Measurements from ENCODE around the gene CCDC92. TPM values are rescaled to one million over a fixed set of nuclear protein-coding genes. Genes with fewer than 3 reads are reported as not detected.

The CCDC92 gene, protein sequence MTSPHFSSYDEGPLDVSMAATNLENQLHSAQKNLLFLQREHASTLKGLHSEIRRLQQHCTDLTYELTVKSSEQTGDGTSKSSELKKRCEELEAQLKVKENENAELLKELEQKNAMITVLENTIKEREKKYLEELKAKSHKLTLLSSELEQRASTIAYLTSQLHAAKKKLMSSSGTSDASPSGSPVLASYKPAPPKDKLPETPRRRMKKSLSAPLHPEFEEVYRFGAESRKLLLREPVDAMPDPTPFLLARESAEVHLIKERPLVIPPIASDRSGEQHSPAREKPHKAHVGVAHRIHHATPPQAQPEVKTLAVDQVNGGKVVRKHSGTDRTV
- polyA plus RNA-seq: 10 to 100 TPM; 14.0 to 17.5 TPM

- Histone ChIP-seq H3K4me1 (ENCODE audit: control insufficient read depth in 2 of 2, insufficient read depth in 2 of 2, low read length in 1 of 2) (no peaks in the 10 kb centered on the region), H3K27ac (ENCODE audit: low read depth in 2 of 2, low read length in 1 of 2) (peak within 1 kb of the TSS; percentile 82 to 91), H3K4me3 (ENCODE audit: low read depth in 1 of 2, low read length in 2 of 2) (peak within 1 kb of the TSS; percentile 85 to 91), H3K27me3 (ENCODE audit: control insufficient read depth in 1 of 2, insufficient read depth in 2 of 2, low read length in 2 of 2) (no peaks in the 10 kb centered on the region), H3K9me3 (ENCODE audit: control insufficient read depth in 2 of 2, insufficient read depth in 1 of 2, low read depth in 1 of 2, low read length in 1 of 2) (no peaks in the 10 kb centered on the region), H3K36me3 (ENCODE audit: control insufficient read depth in 2 of 2, insufficient read depth in 2 of 2, low read length in 1 of 2) (no peaks in the 10 kb centered on the region)
- WGBS, 2 donors: 1% methylated on average over 63 to 138 of the region's 138 CpGs
Measured at GRCh38 chr12:123972457-123973401, at the start of gene CCDC92, which contains the start of gene ZNF664. CCDC92 (minus strand) TSS chr12:123972831; CDS start chr12:123944305, 28,526 bp downstream. ZNF664 (plus strand) TSS chr12:123973215; CDS start chr12:124012145, 38,930 bp downstream.

GRCh38 chr12:124022161-124022560, 49.5 kb upstream of the CCDC92 start:
- H3K27me3 ChIP-seq (ENCODE audit: control insufficient read depth in 1 of 2, insufficient read depth in 2 of 2, low read length in 2 of 2): no peaks in the 10 kb centered on the region
- no peak overlapping the region for H3K27ac ChIP-seq (ENCODE audit: low read depth in 2 of 2, low read length in 1 of 2)
- WGBS, 2 donors: 92 to 93% methylated on average over 3 of the region's 3 CpGs
- H3K4me3 ChIP-seq (ENCODE audit: low read depth in 1 of 2, low read length in 2 of 2): no peak overlapping the region
- H3K9me3 ChIP-seq (ENCODE audit: control insufficient read depth in 2 of 2, insufficient read depth in 1 of 2, low read depth in 1 of 2, low read length in 1 of 2): no peaks in the 10 kb centered on the region
- no peaks in the 10 kb centered on the region for H3K36me3 ChIP-seq (ENCODE audit: control insufficient read depth in 2 of 2, insufficient read depth in 2 of 2, low read length in 1 of 2)
- H3K4me1 ChIP-seq (ENCODE audit: control insufficient read depth in 2 of 2, insufficient read depth in 2 of 2, low read length in 1 of 2): no peaks in the 10 kb centered on the region

GRCh38 chr12:124021007-124021406, 48.4 kb upstream of the CCDC92 start:
- Histone ChIP-seq H3K27me3 (ENCODE audit: control insufficient read depth in 1 of 2, insufficient read depth in 2 of 2, low read length in 2 of 2) (no peaks in the 10 kb centered on the region), H3K4me3 (ENCODE audit: low read depth in 1 of 2, low read length in 2 of 2) (no peak overlapping the region), H3K9me3 (ENCODE audit: control insufficient read depth in 2 of 2, insufficient read depth in 1 of 2, low read depth in 1 of 2, low read length in 1 of 2) (no peaks in the 10 kb centered on the region), H3K4me1 (ENCODE audit: control insufficient read depth in 2 of 2, insufficient read depth in 2 of 2, low read length in 1 of 2) (no peaks in the 10 kb centered on the region), H3K27ac (ENCODE audit: low read depth in 2 of 2, low read length in 1 of 2) (no peak overlapping the region), H3K36me3 (ENCODE audit: control insufficient read depth in 2 of 2, insufficient read depth in 2 of 2, low read length in 1 of 2) (no peaks in the 10 kb centered on the region)
- 77 to 80% methylated on average over 3 of the region's 3 CpGs for WGBS, 2 donors

DNA sequence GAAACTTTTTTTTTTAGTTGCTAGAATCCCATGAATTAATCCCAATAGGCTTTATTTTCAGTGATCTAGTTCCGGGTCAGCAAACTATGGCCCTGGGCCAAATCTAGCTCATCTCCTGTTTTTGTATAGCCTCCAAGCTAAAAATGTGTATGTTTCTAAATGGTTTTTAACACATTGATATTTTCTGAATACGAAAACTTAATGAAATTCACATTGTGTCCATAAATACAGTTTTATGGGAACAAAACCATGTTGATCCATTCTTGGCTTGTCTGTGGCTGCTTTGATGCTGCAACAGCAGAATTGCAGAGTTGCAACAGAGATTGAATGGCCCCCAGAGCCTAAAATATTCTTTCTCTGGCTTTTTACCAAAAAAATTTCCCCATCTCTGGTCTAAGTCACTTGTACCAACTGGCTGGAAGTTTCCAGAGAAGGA, 47.9 kb upstream of the CCDC92 start:
- no peaks in the 10 kb centered on the region for H3K4me1 ChIP-seq (ENCODE audit: control insufficient read depth in 2 of 2, insufficient read depth in 2 of 2, low read length in 1 of 2)
- H3K4me3 ChIP-seq (ENCODE audit: low read depth in 1 of 2, low read length in 2 of 2): no peak overlapping the region
- H3K9me3 ChIP-seq (ENCODE audit: control insufficient read depth in 2 of 2, insufficient read depth in 1 of 2, low read depth in 1 of 2, low read length in 1 of 2): no peaks in the 10 kb centered on the region
- WGBS, 2 donors: 65 to 83% methylated on average over 2 of the region's 2 CpGs
- H3K27ac ChIP-seq (ENCODE audit: low read depth in 2 of 2, low read length in 1 of 2): no peak overlapping the region
- H3K27me3 ChIP-seq (ENCODE audit: control insufficient read depth in 1 of 2, insufficient read depth in 2 of 2, low read length in 2 of 2): no peaks in the 10 kb centered on the region
- H3K36me3 ChIP-seq (ENCODE audit: control insufficient read depth in 2 of 2, insufficient read depth in 2 of 2, low read length in 1 of 2): no peaks in the 10 kb centered on the region

- Histone ChIP-seq H3K9me3 (ENCODE audit: control insufficient read depth in 2 of 2, insufficient read depth in 1 of 2, low read depth in 1 of 2, low read length in 1 of 2) (no peaks in the 10 kb centered on the region), H3K27ac (ENCODE audit: low read depth in 2 of 2, low read length in 1 of 2) (no peak overlapping the region), H3K27me3 (ENCODE audit: control insufficient read depth in 1 of 2, insufficient read depth in 2 of 2, low read length in 2 of 2) (no peaks in the 10 kb centered on the region), H3K4me1 (ENCODE audit: control insufficient read depth in 2 of 2, insufficient read depth in 2 of 2, low read length in 1 of 2) (no peaks in the 10 kb centered on the region), H3K36me3 (ENCODE audit: control insufficient read depth in 2 of 2, insufficient read depth in 2 of 2, low read length in 1 of 2) (no peaks in the 10 kb centered on the region), H3K4me3 (ENCODE audit: low read depth in 1 of 2, low read length in 2 of 2) (no peak overlapping the region)
Measured at GRCh38 chr12:124019115-124019514, 46.5 kb upstream of the CCDC92 start.

- no peaks in the 10 kb centered on the region for H3K27me3 ChIP-seq (ENCODE audit: control insufficient read depth in 1 of 2, insufficient read depth in 2 of 2, low read length in 2 of 2)
Measured at GRCh38 chr12:124018539-124018938, 45.9 kb upstream of the CCDC92 start.

GRCh38 chr12:124017064-124017463, 44.4 kb upstream of the CCDC92 start:
- Histone ChIP-seq H3K36me3 (ENCODE audit: control insufficient read depth in 2 of 2, insufficient read depth in 2 of 2, low read length in 1 of 2) (peaks cover 5 to 9% of the 10 kb centered on the region in 2 donors), H3K4me1 (ENCODE audit: control insufficient read depth in 2 of 2, insufficient read depth in 2 of 2, low read length in 1 of 2) (no peaks in the 10 kb centered on the region), H3K4me3 (ENCODE audit: low read depth in 1 of 2, low read length in 2 of 2) (no peak overlapping the region), H3K9me3 (ENCODE audit: control insufficient read depth in 2 of 2, insufficient read depth in 1 of 2, low read depth in 1 of 2, low read length in 1 of 2) (no peaks in the 10 kb centered on the region), H3K27ac (ENCODE audit: low read depth in 2 of 2, low read length in 1 of 2) (no peak overlapping the region), H3K27me3 (ENCODE audit: control insufficient read depth in 1 of 2, insufficient read depth in 2 of 2, low read length in 2 of 2) (no peaks in the 10 kb centered on the region)
- 92 to 93% methylated on average over 2 of the region's 2 CpGs for WGBS, 2 donors

More at GRCh38 chr12:124018539-124018938, 45.9 kb upstream of the CCDC92 start:
- no peak overlapping the region for H3K27ac ChIP-seq (ENCODE audit: low read depth in 2 of 2, low read length in 1 of 2)
- no peak overlapping the region for H3K4me3 ChIP-seq (ENCODE audit: low read depth in 1 of 2, low read length in 2 of 2)
- no peaks in the 10 kb centered on the region for H3K4me1 ChIP-seq (ENCODE audit: control insufficient read depth in 2 of 2, insufficient read depth in 2 of 2, low read length in 1 of 2)
- H3K36me3 ChIP-seq (ENCODE audit: control insufficient read depth in 2 of 2, insufficient read depth in 2 of 2, low read length in 1 of 2): no peaks in the 10 kb centered on the region
- 82 to 85% methylated on average over 2 of the region's 2 CpGs for WGBS, 2 donors
- H3K9me3 ChIP-seq (ENCODE audit: control insufficient read depth in 2 of 2, insufficient read depth in 1 of 2, low read depth in 1 of 2, low read length in 1 of 2): no peaks in the 10 kb centered on the region

DNA sequence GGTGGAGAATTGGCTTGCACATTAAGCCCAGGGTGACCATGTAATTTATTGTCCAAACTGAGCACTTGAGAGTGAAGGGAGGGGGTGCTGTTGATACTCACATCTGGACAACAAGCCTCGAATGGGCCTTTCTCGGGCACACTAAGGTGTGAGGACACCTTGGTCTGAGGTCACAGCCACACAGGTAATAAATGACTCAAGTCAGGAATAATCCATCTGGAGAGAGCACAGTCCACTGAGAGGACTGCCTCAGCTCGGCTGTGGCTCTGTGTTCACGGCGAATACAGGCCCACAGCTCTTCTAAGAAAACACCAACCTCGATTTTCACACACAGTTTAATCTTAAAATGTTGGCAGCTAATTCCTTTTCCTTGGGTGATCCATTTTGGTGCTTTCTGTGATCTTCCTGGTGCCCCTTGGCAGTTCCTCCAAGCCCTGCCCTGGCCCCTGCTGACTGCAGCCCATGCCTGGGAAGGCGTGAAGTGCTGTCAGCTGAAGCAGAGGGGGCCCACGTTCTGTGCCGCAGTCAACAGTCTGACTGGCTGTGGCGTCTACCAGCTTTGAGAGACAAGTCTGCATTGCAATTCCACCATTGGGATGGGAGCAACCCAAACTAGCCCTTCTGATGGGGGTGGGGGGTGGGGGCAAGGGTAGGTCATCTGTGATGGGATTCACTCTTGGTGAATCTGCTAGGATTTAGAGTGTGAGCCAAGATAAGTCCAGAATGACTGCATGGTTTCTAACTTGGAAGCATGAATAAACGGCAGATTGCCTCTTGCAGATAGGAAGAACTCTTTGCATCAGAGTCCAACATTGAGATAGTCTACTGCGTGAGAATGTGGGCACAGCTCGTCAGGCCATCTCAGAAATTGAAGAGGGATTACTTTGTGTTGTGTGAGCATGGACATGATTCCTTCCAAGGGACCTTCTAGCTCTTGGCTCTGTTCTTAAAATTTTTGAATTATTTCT, 43.1 kb upstream of the CCDC92 start:
- H3K27ac ChIP-seq (ENCODE audit: low read depth in 2 of 2, low read length in 1 of 2): no peak overlapping the region
- H3K4me1 ChIP-seq (ENCODE audit: control insufficient read depth in 2 of 2, insufficient read depth in 2 of 2, low read length in 1 of 2): no peaks in the 10 kb centered on the region

DNA sequence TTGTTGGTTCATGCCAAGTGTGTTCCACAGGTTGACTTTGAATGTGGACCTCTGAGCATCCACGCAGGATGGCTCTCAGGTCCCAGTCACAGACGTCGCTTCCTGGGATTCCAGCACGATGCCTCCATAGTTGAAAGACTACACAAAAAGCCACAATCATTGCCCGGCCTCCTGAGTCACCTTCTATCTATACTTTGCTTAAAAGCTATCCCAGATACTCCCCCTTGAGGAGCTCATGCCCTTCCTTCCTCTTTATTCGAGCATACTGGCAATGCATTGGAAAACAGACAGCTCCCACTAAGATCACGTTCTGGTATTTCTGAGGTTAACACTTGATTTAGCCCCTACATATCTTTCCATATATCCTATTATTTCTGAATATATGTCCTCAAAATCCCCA, 40.4 kb upstream of the CCDC92 start:
- Histone ChIP-seq H3K27me3 (ENCODE audit: control insufficient read depth in 1 of 2, insufficient read depth in 2 of 2, low read length in 2 of 2) (no peaks in the 10 kb centered on the region), H3K36me3 (ENCODE audit: control insufficient read depth in 2 of 2, insufficient read depth in 2 of 2, low read length in 1 of 2) (peaks cover 8 to 11% of the 10 kb centered on the region in 2 donors), H3K9me3 (ENCODE audit: control insufficient read depth in 2 of 2, insufficient read depth in 1 of 2, low read depth in 1 of 2, low read length in 1 of 2) (no peaks in the 10 kb centered on the region), H3K27ac (ENCODE audit: low read depth in 2 of 2, low read length in 1 of 2) (no peak overlapping the region), H3K4me1 (ENCODE audit: control insufficient read depth in 2 of 2, insufficient read depth in 2 of 2, low read length in 1 of 2) (no peaks in the 10 kb centered on the region), H3K4me3 (ENCODE audit: low read depth in 1 of 2, low read length in 2 of 2) (no peak overlapping the region)
- 92 to 93% methylated on average over 7 of the region's 7 CpGs for WGBS, 2 donors

More for the DNA sequence above, 43.1 kb upstream of the CCDC92 start:
- no peaks in the 10 kb centered on the region for H3K27me3 ChIP-seq (ENCODE audit: control insufficient read depth in 1 of 2, insufficient read depth in 2 of 2, low read length in 2 of 2)
- no peaks in the 10 kb centered on the region for H3K9me3 ChIP-seq (ENCODE audit: control insufficient read depth in 2 of 2, insufficient read depth in 1 of 2, low read depth in 1 of 2, low read length in 1 of 2)
- no peak overlapping the region for H3K4me3 ChIP-seq (ENCODE audit: low read depth in 1 of 2, low read length in 2 of 2)
- 85 to 86% methylated on average over 13 of the region's 13 CpGs for WGBS, 2 donors
- H3K36me3 ChIP-seq (ENCODE audit: control insufficient read depth in 2 of 2, insufficient read depth in 2 of 2, low read length in 1 of 2): peaks cover 8 to 11% of the 10 kb centered on the region in 2 donors
